Measurements from ENCODE around the gene C20orf144. TPM values are rescaled to one million over a fixed set of nuclear protein-coding genes. Genes with fewer than 3 reads are reported as not detected.

The C20orf144 gene
- total RNA-seq, 1 donor from 2014 or later, result 0.44 TPM

DNA sequence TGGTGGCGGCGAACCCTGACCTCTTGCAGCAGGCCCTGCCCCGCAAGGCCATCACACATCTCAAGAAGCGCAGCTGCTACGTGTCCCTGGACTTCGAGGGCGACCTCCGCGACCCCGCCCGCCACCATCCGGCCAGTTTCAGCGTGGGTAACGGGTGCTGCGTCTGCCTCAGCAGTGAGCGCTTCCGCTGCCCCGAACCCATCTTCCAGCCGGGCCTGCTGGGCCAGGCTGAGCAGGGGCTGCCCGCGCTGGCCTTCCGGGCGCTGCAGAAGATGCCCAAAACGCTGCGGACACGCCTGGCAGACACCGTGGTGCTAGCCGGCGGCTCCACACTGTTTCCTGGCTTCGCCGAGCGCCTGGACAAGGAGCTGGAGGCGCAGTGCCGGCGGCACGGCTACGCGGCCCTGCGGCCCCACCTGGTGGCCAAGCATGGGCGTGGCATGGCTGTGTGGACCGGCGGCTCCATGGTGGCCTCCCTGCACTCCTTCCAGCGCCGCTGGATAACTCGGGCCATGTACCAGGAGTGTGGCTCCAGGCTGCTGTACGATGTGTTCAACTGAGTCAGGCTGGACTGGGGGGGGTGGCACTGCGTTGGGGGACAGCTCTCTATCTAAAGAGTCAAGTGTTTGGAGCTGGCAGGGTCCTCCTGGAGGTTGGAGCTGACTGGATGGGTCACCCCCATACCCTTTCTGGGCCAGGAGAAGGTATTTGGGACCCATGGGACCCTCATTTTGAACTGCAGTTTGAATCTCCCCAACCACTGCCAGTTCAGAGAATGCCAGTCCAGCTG lies 5.7 kb downstream of the C20orf144 start:
- TF ChIP-seq, protein P1, sequence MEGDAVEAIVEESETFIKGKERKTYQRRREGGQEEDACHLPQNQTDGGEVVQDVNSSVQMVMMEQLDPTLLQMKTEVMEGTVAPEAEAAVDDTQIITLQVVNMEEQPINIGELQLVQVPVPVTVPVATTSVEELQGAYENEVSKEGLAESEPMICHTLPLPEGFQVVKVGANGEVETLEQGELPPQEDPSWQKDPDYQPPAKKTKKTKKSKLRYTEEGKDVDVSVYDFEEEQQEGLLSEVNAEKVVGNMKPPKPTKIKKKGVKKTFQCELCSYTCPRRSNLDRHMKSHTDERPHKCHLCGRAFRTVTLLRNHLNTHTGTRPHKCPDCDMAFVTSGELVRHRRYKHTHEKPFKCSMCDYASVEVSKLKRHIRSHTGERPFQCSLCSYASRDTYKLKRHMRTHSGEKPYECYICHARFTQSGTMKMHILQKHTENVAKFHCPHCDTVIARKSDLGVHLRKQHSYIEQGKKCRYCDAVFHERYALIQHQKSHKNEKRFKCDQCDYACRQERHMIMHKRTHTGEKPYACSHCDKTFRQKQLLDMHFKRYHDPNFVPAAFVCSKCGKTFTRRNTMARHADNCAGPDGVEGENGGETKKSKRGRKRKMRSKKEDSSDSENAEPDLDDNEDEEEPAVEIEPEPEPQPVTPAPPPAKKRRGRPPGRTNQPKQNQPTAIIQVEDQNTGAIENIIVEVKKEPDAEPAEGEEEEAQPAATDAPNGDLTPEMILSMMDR (conservative IDR thresholded peaks at IDR 0.05), result peak; percentile 90
- no peaks in the 10 kb centered on the region for H3K9me3 Mint-ChIP-seq
- H3K4me3 Mint-ChIP-seq, result peak overlapping the region; percentile 80
- H3K36me3 Mint-ChIP-seq (ENCODE audit: low read depth), result peaks cover 12% of the 10 kb centered on the region
- H3K27me3 Mint-ChIP-seq (ENCODE audit: low read depth), result peaks cover 19% of the 10 kb centered on the region
- peak; percentile 78 for DNase-seq (ENCODE audit: low read depth, low spot score)
- peaks cover 59% of the 10 kb centered on the region for H3K4me1 Mint-ChIP-seq
- no peak overlapping the region for H3K27ac Mint-ChIP-seq (ENCODE audit: unreplicated experiment)

DNA sequence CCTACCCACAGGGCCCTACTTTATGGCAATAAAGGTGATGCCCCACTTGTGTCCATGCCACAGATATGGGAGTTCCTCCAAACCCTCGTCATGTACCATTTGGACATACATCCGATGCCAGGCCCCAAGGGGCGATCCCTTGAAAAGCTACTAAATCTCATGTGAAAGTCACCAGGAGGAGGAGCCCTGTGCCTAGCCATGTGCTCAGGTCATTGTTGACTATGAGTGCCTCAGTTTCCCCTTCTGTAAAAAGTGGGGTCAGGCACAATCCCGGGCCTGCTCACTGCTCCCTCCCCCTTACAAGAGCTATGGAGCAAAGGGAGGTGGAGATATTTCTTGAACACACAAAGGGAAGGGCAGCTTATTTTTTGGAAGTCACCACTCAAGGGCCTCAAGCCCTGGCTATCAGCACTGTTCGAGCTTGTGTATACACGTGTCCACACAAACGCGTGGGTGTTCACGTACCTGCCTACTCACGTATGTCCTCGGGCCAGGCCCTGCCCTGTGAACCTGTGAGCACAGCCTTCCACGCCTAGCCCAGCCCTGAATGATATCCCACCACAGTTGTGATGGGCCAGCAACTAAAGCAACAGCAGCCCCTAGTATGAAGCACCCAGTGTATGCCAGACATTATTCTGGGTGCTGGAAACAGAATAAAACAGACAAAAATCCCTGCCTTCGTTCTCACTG lies 6.5 kb downstream of the C20orf144 start:
- peaks cover 21% of the 10 kb centered on the region for H3K27me3 Mint-ChIP-seq (ENCODE audit: low read depth)
- peak overlapping the region; percentile 80 for H3K4me3 Mint-ChIP-seq
- peaks cover 64% of the 10 kb centered on the region for H3K4me1 Mint-ChIP-seq
- H3K27ac Mint-ChIP-seq (ENCODE audit: unreplicated experiment), result no peak overlapping the region
- DNase-seq (ENCODE audit: low read depth, low spot score), result no peak
- TF ChIP-seq, protein P1 (conservative IDR thresholded peaks at IDR 0.05), result no peak
- peaks cover 12% of the 10 kb centered on the region for H3K36me3 Mint-ChIP-seq (ENCODE audit: low read depth)
- no peaks in the 10 kb centered on the region for H3K9me3 Mint-ChIP-seq

GRCh38 chr20:33669224-33669623 lies 7.1 kb downstream of the C20orf144 start:
- no peak overlapping the region for H3K27ac Mint-ChIP-seq (ENCODE audit: unreplicated experiment)
- H3K9me3 Mint-ChIP-seq, result no peaks in the 10 kb centered on the region
- TF ChIP-seq, protein P1 (conservative IDR thresholded peaks at IDR 0.05), result no peak
- H3K4me1 Mint-ChIP-seq, result peaks cover 64% of the 10 kb centered on the region
- DNase-seq (ENCODE audit: low read depth, low spot score), result no peak
- peaks cover 12% of the 10 kb centered on the region for H3K36me3 Mint-ChIP-seq (ENCODE audit: low read depth)
- H3K27me3 Mint-ChIP-seq (ENCODE audit: low read depth), result peaks cover 21% of the 10 kb centered on the region
- H3K4me3 Mint-ChIP-seq, result peak overlapping the region; percentile 80

DNA sequence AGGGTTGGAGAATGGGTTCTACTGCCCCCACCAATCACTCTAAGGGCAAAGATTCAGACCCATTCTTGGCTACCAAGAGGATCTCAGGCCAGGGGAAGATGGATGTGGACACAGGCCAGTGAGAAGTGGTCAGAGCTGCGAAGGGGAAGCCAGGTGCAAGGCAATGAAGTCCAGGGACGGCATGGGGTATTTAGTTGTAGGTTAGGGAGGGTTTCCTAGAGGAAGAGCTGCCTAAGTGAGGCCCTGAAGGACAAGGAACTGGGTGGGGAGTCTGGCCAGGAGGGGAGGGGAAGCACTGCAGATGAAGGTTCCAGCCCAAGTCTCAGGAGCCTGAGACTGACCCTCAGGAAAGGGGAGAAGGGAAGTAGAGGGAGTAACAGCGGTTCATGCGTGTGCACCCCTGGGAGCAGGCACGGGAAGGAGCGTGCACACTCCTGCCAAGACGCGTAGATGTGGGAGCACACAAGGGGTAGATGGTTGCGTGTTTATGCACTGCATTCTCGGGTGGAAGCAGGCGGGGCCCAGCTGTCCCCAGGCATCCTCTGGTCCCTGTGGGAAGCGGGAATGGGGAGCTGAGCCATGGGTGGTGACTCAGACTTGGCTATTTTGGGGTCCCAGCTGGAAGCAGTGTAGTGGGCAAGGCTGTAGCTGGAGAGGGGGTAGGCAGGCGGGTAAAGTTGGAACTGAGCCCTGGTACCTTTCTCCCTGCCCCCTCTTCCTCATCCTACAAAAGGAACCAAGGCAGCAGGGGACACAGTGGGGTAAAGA lies 7.9 kb downstream of the C20orf144 start:
- Mint-ChIP-seq H3K9me3 (no peaks in the 10 kb centered on the region), H3K4me1 (peaks cover 62% of the 10 kb centered on the region), H3K36me3 (ENCODE audit: low read depth) (peaks cover 12% of the 10 kb centered on the region), H3K27me3 (ENCODE audit: low read depth) (peaks cover 21% of the 10 kb centered on the region), H3K27ac (ENCODE audit: unreplicated experiment) (peak overlapping the region; percentile 88), H3K4me3 (peak overlapping the region; percentile 80)
- TF ChIP-seq, protein P1 (conservative IDR thresholded peaks at IDR 0.05), result no peak
- DNase-seq (ENCODE audit: low read depth, low spot score), result no peak

DNA sequence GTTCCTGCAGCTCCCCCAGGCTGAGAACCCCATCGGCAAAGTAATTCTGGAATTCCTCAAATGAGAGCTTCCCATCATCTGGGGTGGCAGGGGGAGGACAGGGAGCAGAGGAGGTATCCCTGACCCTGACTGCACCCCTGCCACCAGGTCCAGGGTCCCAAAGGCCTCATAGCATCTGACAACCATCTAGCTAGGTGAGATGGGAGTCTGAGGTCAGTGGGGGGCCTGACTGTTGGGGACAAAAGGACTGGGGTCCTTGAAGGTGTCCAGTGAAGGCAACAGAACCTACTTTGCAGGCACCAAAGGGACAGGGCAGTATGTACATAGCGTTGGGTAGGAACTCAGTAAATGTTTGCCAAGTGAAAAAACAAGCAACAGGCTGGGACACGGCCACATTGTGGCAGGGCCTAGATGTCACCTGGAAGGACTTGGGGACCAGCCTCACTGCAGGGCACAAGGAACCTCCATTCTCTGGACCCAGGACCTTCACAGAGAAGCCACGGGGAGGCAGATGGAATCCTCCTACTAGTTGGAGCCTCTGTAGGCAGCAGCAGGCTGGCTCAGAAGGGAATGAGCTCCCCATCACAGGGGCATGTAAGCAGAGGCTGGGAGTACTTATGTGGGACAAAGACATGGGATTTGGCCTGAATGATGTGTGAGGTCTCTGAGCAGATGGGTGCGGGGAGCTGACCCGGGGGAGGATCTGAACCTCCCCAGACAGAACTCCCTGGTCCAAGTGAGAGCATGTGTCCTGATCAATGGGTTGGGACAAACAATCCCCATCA lies 8.8 kb downstream of the C20orf144 start:
- H3K27me3 Mint-ChIP-seq (ENCODE audit: low read depth), result peaks cover 23% of the 10 kb centered on the region
- peaks cover 12% of the 10 kb centered on the region for H3K36me3 Mint-ChIP-seq (ENCODE audit: low read depth)
- TF ChIP-seq, protein P1 (conservative IDR thresholded peaks at IDR 0.05), result no peak
- no peak for DNase-seq (ENCODE audit: low read depth, low spot score)
- no peak overlapping the region for H3K27ac Mint-ChIP-seq (ENCODE audit: unreplicated experiment)
- peaks cover 65% of the 10 kb centered on the region for H3K4me1 Mint-ChIP-seq
- H3K9me3 Mint-ChIP-seq, result no peaks in the 10 kb centered on the region
- H3K4me3 Mint-ChIP-seq, result peak overlapping the region; percentile 90

All from neural crest cell (in vitro differentiated cells).